ENCODE measurements around the gene PDE6H.

GRCh38 chr12:14948672-14949071, 24.2 kb upstream of the PDE6H start:
- TF ChIP-seq TCF7L2 (IDR thresholded peaks at IDR 0.05; ENCODE audit: low read depth, low read length), result no peak
- no peak for TF ChIP-seq REST (IDR thresholded peaks at IDR 0.05; ENCODE audit: insufficient read depth in 1 of 2, low read depth in 2 of 2, low read length in 1 of 2)
- TF ChIP-seq CTCF (IDR thresholded peaks at IDR 0.05), result no peak
- TF ChIP-seq POLR2AphosphoS5 (IDR thresholded peaks at IDR 0.05; ENCODE audit: low read depth, low read length), result no peak
- no peak for TF ChIP-seq SIN3A (IDR thresholded peaks at IDR 0.05; ENCODE audit: borderline replicate concordance, insufficient read depth, low read depth, low read length)
